SK-N-DZ (cell line): ENCODE measurements around the gene FGD5.

Experiments
- DNase-seq: peaks from one replicate; pipeline ENCODE4 v3.0.0-alpha.2; 2015; ENCODE audit warnings: low spot score

The FGD5 gene

DNA sequence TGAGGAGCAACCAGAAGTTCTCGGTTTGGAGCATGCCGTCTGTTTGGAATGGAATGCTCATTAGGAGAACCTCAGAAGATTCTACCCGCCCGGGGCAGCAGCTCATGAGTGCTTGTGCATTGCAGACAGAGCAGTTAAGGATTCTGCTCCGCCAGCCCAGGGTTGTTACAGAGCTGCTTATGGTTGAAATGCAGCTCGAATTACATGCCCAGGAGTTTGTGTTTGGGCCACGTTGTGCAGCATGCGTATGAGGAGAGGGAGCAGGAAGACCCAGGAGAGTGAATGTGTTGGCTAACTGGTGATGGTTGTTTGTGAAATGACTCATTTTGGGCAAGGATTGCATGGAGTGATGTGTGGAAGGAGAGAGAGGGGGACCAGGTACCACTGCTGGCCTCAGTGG is 9.0 kb downstream of the FGD5 start:
- DNase-seq = no peak

DNA sequence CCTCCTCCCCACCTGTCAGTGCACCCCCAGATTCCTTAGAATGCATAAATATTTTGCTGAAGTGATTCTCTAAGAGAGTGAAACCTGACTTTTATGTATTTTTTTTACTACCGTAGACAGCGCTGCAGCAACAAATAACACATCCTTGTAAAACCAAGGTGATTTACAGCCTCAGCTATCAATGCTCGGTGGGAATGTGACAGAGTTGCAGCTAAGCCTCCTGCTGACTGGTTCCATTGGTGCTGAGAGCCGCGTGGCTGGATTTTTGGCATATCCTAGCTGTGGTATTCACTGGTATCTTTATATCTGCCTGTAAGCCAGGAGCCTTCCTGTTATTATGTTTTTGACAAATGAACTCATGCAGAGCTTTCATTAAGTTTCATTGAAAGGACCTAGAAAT is 11.0 kb downstream of the FGD5 start:
- DNase-seq = no peak

DNA sequence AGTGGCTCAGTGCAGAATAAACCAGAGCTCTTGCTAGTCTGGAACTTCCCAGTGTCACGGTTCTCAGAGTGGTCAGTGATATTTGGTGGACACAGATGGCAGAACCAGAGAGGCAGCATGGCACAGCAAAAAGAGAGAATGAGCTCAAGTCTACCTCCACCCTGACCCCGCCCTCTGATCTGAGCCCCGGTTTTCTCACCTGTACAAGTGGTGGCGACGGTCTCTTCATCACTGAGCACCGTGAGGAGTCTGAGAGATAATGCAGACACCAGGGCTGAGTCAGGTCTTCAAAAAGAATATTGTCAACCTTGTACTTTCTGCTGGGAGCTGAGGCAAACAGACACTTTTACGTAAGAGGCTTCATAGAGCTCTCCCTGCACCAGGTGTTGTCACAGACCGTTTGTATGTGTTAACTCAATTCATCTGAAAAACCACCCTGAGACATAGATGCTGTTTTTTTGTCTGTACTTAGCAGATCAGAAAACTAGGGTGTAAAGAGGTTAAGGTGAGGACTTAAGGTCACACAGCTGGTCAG is 13.2 kb downstream of the FGD5 start:
- DNase-seq = no peak

DNA sequence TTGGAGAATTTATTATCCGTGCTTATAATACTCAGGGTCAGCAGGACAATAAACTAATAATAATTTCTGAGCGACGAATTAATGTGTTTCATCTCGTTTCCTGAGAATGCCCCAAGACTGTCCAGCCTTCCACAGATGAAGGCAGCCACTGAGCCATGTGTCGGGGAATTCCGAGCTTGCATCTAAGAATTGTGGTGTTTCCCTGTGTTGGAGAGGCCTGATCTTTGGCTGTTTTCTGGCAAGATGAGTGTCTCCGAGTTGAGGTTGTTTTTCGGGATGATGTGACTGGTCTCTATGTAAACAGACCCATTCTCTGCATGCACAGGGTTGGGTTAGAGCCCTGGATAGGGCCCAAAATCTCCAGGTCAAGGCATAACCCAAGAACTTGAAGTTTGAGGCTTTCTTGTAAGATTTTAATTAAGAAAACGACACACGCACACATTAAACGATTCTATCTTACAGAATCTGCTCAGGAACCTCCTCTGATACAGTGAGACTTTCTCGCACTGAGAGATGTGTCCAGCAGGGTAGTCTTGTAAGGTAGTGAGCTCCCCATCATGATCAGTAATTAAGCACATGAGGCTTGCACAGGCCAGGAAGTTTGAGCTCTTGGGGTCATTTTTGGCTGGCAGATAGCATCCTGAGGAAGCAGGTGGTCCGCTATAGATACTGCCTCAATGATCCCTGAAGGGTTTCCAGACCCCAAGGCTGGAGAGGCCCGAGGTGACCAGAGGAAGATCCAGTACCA is 14.4 kb downstream of the FGD5 start:
- DNase-seq = no peak

DNA sequence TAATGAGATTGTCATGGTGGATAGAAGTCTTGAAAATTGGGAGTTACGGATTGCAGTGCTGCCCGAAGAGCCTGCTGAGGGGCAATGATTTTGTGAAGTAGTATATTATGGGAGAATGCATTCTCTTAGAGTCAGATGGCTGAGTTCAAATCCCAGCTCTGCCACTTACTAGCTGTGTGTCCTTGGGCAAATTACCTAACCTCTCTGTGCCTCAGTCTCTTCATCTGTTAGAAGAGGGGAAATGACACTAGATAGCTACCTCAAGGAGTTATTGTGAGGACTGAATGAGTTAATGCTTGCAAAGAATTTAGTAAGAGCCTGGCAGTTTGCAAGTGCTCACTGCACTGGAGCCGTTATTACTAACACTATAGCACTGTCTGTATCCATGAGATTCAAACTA is 15.4 kb downstream of the FGD5 start:
- no peak for DNase-seq

DNA sequence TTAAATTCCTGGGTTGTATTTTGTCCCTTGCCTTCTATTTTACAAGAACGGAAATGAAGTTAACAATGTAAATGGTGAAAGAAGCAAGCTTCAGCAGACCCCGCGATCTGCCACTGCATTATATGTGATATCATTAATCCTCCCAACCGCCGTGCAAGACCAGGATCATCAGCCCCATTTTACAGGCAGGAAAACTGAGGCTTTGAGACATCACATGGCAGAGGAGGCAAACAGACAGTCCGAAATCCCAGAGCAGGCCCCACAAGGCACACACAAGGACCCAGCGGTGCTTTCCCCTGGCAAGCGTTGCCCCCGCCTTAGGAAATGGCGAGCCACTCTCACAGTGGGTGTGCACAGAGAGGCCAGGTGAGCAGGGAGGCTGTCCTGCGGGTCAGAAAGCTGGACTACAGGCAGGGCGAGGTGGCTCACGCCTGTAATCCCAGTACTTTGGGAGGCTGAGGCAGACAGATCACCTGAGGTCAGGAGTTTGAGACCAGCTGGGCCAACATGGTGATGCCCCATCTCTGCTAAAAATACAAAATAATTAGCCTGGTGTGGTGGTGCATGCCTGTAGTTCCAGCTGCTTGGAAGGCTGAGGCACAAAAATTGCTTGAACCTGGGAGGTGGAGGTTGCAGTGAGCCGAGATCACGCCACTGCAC is 16.2 kb downstream of the FGD5 start:
- no peak for DNase-seq

DNA sequence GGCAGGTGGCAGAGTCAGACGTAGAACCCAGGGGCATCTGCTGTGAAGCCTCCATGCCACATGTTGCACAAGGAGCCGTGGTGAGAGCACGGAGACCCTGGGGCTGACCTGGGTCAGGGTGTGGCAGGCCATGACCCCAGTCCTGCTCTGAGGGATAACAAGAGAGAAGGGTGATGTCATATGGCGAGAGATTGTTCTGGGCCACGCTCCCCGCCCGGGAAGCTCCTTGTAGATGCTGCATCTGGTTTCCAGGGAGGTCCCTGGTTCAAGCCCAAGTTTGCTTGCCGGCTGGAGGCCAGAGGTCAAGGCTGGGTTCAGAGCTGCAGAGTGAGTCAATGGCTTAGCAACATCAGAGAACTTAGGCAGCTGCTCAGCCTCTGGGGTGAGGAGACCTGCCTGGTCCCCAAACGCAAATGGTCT is 17.3 kb downstream of the FGD5 start:
- no peak for DNase-seq

DNA sequence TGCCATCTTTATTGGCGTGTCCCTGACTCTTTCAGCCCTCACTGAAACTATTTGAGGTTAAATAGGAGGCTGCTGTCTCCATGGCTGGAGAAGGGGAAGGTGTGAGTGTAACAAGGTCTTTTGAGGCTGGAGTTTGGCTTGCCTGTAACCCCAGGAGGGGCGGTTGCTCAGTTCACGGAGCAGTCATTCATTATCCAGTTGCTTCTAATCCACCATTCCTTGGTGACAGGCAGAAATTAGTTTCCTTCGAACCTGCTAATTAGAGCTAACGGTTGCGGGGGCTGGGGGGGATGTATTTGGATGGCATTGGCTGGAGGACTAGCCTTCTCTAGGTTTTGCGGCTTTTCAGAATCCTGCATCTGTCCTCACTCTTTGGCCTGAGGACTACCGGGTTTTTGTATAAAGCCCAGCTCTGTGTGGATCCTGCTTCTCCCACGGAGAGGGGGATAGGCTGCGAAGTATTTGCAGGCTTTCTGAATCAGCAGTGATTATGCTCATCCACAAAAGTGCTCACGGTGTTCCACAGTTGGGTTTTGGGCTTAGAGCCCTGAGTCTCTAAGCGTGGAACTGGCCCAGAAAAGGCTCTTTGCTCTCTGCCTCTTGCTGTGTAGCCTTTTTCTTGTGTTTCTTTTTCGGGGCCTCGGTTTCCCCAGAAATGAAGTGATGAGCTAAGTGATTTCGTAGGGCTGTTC is 18.6 kb downstream of the FGD5 start:
- DNase-seq = no peak

DNA sequence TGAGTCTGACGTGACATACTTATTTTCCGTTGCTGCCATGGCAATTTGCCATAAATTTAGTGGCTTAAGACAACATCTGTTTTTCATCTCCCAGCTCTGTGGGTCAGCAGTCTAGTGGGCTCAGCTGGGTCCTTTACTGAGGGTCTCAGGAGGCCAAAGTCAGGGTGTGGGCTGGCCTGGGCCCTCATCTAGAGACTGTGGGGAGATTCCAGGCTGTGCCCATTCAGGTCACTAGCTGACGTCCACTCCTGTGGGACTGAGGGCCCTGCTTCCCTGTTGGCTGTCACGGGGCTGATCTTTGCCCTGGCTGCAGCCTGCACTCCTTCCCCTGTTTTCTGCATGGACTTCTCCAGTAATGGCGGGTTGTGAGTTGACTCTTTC is 19.1 kb downstream of the FGD5 start:
- peak; percentile 52 for DNase-seq

DNA sequence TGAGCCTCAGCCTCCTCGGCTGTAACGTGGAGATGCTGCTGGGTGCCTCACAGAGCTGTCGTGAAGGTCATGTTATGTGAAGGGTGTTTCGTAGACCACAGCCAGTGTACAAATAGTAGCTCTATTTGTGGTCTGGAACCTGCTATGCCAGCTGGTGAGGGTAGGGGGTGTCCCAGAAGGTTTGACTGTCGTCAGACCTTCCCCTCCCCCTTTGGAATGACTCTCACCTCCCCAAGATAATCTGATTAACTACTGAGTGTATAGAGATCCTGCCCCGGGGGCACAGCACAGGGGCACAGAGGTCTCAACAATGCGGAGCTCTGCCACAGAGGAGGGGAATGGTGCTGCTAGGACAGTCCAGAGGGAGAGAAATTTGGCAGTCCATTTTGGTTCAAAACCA is 20.5 kb downstream of the FGD5 start:
- peak; percentile 43 for DNase-seq

DNA sequence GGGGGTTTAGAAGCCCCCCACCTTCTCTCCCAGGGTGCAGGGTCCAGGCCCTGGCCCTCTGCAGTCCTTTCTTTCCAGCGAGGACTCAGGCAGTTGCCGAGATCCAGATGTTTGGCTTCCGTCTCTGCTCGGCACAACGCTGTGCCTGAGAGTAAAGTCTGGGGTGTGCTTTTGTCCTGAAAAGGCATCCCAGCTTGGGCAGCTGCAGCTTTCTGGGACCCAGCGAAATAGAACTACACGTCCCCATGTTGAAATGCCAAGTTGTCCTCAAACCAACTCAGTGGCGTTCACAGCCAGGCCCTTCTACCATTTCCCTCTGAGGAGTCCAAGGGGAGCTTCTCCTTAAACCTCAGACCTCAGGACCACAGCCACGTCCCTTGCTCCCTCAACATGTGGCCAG is 23.1 kb downstream of the FGD5 start:
- no peak for DNase-seq

DNA sequence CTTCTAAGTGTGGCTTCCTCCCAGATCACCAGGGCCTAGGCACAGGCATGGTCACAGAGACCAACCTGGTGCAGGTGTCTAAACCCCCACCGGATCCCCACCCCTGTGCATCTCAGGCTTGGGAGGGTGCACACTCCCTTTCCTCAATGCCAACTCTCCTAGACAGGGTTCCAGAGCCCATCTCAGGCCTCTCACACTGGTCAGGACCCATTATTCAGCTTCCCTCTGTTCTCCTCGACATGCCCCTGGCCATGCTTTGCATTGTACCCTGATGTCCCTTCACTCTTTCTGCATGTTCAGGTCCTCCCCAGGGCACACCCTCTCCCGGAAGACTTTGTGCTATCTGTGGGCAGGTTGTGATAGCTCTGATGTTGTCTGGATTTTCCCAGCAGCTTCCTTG is 23.5 kb downstream of the FGD5 start:
- DNase-seq = no peak

DNA sequence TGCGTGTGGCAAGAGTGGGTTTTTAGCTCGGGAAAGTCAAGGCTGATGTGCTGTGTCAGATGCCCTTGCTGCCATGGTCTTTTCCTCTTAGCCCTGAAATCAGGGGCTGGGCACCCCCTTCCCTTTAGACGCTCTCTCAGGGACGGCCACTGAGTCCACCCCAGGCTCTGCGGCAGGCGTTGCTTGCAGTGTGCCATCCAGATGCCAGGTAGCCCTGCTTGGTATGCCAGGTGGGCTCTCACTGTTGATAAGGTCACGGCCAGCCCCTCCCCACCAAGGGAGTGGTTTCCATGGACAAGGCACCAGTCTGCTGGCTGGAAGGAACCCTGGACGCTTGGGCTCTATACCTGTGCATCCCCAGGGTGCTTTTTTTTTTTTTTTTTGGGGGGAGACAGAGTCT is 24.6 kb downstream of the FGD5 start:
- DNase-seq = no peak

DNA sequence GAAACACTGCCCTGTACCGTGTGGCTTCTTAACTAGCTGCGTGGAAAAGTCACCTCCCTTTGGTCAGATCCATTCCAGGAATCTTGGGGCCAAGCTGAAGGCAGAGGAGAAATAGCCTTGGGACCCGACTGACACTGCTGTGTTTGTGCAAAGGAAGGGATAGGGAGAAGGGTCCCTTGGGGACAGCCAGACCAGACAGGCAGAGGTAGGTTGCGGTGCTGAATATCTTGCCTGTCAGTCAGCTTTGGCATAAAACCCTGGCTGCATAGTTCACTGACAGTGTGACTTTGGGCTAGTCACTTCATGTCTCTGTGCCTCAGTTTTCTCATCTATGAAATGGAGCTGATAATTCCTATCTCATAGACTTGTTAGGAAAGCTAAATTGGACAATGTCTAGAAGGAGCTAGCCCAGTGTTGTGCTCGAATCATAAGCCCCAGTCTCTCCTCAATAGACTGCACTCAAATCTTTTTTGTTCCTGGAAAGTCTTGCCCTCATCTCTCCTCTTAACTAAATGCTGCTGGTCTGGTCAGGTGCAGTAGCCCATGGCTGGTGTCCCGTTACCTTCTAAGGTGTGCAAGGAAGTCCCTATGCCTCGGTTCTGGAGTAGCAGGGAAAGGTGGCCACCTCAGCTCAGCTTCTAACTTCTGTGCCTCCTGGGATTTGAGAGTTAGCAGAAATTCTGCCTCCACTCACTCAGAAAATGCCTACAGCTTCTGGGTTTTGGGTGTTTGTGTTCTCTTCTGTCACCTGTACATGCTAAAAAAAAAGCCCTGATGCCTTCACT is 25.8 kb downstream of the FGD5 start:
- DNase-seq = no peak

DNA sequence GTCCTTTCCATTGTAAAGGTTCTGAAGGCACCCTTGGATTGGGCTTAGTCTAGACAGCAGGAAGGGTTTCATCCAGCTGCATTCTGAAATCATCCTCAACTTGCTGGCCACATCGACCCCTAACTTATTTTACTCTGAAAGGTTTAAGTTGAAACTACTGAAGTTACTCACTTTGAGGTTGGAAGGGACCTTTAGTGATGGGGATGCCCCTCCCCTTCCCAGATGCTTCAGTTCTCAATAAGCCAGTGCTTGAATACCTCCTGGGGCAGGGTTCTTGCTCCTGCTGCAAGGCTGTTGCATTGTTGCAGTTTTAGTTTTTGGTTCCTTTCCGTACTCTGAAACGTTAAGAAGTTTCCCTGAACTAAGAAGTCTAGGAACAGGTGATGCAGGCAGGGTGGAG is 26.4 kb downstream of the FGD5 start:
- no peak for DNase-seq

DNA sequence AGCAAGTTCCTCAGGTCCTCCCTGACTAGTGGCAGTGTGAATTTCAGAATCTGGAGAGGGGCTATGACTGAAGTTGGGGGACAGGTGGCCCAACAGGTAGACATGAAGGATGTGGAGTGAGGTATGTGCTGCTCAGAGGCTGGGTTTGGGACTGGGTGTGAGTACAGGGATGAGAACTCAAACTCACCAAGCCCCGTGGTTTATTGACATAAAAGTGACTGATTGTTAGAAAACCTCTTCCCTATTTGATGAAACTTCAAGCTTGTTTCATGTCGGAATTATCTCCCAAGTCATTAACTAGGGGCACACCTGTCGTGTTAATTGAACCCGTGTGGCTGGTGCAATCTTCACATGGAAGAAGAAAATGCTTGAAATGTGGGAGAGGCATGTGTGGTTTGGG is 27.1 kb downstream of the FGD5 start:
- DNase-seq = no peak

DNA sequence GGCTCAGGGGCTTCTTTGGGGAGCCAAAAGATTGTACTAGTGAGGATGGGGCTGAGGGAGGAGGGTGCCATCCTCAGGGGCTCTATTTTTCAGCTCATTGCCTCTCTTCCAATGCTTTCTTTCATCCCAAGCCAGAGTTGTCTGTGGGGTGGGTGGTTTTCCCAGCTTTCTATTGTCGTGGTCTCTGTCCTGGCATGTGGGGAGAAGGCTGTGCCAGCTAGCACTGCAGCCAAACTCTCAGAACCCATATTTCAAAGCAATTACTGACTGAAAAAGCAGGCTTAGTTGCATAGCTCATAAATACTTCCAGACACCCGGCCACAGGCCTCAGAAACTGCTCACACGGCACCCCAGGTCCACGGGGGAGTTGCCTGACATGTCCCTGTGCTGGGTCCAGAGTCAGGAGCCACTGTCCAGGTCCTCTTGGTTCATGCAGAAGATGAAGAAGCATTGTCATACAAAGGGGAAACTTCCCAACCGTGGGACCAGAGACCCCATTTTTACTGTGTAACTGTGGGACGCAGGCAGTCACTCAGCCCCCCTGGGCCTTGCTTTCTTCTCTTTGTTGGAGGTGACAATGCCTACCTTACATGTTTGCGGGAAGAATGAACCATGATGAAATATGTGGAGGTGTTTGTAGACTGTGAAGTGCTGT is 27.6 kb downstream of the FGD5 start:
- DNase-seq = no peak

DNA sequence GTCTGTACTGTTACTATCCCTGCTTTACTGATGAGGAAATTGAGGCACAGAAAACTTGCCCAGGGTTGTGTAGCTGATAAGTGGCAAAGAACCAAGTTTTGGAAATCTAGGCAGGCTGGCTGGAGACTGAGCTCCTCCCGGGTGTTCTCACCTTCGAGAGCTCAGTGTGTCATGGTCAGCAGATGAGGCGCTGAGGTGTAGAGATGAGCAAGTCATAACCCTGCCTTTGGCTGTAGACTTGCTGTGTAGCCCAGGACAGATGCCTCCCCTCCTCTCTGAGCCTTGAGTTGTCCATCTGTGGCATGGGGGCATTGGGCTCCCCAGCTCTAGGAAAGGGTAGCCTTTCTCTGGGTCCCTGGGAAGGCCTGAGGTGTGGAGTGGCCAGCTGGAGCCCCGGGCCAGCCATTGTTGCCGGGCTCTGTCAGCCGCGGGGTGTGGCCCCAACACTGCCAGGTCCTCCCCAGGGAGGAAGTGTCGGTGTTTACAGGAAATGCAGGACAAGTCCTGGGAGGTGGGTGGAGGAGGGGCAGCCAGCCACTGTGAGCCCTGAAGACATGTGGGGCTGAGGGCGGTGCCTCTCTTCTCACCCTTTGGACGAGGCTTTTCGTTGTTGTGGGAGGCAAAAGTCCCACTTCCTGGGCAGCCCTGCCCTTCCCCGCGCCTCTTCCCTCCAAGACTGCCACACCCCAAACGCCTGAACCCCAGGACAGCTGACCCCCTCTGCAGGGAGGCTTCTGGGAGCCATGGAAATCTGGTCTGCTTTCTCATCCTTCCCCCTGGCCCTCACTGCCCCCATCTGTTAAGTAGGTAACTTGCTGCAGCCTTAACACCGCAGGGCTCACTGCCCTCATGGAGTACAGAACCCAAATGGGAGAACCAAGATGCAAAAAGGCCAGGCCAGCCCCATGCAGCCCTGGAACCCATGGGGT is 29.1 kb downstream of the FGD5 start:
- DNase-seq = no peak

DNA sequence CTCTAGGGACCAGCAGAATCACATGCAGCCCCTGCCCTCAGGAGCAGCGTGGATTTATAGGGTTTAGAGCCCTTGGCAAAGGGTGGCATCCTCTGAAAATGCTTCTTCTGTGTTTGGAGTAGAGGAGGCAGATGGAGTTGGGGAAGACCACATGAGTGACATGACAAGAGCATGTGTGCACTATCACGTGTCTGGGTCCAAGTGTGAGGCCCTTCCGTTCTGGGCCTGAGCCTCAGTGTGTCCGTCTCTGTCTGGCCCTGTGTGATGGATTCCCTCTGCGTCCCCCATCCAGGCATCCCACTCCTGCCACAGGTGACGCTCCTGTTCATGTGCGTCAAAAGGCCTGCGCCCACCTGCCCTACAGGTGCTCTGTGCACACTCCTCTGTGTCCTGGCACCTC is 30.1 kb downstream of the FGD5 start:
- DNase-seq = no peak

DNA sequence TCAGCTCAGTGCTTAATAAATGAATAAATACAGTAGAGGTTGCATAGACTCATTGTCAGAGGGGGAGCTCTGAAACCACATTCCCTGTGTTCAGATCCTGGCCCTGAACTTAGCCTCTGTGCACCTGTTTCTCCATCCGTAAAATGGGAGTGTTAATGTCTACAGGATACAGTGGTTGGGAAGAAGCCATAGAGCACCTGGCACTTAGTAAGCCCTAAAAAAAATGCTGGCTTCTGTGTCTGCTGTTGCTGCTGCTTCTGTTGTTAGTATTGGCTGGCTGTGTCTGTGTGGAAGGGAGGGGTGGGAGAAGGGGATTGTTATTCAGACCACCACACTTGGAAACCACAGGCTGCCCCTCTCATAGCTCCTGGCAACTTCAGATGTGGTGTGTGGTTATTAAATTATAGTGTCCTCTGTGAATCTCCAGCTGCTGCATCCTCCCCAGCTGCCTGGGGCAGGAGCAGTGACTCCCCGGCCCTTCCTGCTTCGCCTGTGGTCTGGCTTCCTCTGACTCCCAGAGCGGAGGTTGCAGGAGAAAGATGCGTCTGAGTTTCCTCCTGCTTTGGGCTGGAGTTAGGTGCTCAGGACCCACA is 31.0 kb downstream of the FGD5 start:
- peak; percentile 64 for DNase-seq
